NAMALWA (cell line): ENCODE results near the gene CARMIL1.

ENCODE experiments used
- DNase-seq: peaks from one replicate; pipeline ENCODE4 v3.0.0-alpha.2; 2015; ENCODE audit warnings: low spot score

The CARMIL1 gene

GRCh38 chr6:25336996-25337395, 57.8 kb downstream of the CARMIL1 start:
- DNase-seq = no peak

GRCh38 chr6:25337431-25337830, 58.3 kb downstream of the CARMIL1 start:
- no peak for DNase-seq

- DNase-seq = no peak
Measured at GRCh38 chr6:25340431-25341202, 61.4 kb downstream of the CARMIL1 start.

- DNase-seq = no peak
Measured at GRCh38 chr6:25341203-25341552, 62.0 kb downstream of the CARMIL1 start.

GRCh38 chr6:25341923-25342619, 62.9 kb downstream of the CARMIL1 start:
- no peak for DNase-seq

- peak; percentile 46 for DNase-seq
Measured at GRCh38 chr6:25342802-25343201, 63.6 kb downstream of the CARMIL1 start.

GRCh38 chr6:25343984-25344383, 64.8 kb downstream of the CARMIL1 start:
- no peak for DNase-seq

- DNase-seq = no peak
Measured at GRCh38 chr6:25344827-25345226, 65.7 kb downstream of the CARMIL1 start.

GRCh38 chr6:25346064-25346463, 66.9 kb downstream of the CARMIL1 start:
- no peak for DNase-seq

GRCh38 chr6:25350573-25350972, 71.4 kb downstream of the CARMIL1 start:
- DNase-seq = no peak

GRCh38 chr6:25351485-25351884, 72.3 kb downstream of the CARMIL1 start:
- DNase-seq = no peak

- DNase-seq = no peak
Measured at GRCh38 chr6:25352285-25352684, 73.1 kb downstream of the CARMIL1 start.

GRCh38 chr6:25354078-25354932, 75.1 kb downstream of the CARMIL1 start:
- DNase-seq = no peak

- no peak for DNase-seq
Measured at GRCh38 chr6:25359191-25359861, 80.2 kb downstream of the CARMIL1 start.

GRCh38 chr6:25359891-25360290, 80.7 kb downstream of the CARMIL1 start:
- no peak for DNase-seq

- DNase-seq = no peak
Measured at GRCh38 chr6:25360621-25361020, 81.4 kb downstream of the CARMIL1 start.

GRCh38 chr6:25363427-25363826, 84.3 kb downstream of the CARMIL1 start:
- DNase-seq = peak; percentile 17

- DNase-seq = no peak
Measured at GRCh38 chr6:25365154-25365553, 86.0 kb downstream of the CARMIL1 start.

GRCh38 chr6:25366903-25367545, 87.8 kb downstream of the CARMIL1 start:
- DNase-seq = peak; percentile 38

- DNase-seq = no peak
Measured at GRCh38 chr6:25369036-25369432, 89.9 kb downstream of the CARMIL1 start.

- peak; percentile 40 for DNase-seq
Measured at GRCh38 chr6:25369433-25370177, 90.4 kb downstream of the CARMIL1 start.
